Endothelial cell of hepatic sinusoid (primary cell): ENCODE measurements around the gene AMPD2.
"Not testable (repeated sequence)": the region's sequence is repeated elsewhere in the genome, so short reads cannot be mapped to it uniquely, and the experiment has no call there.

Source experiments
- in situ Hi-C: cut with HindIII; loops from 2 replicates; pipeline ENCODE4 v1.10.0; 2017; ENCODE audit warnings: low sequenced_read_pairs

Gene AMPD2

DNA sequence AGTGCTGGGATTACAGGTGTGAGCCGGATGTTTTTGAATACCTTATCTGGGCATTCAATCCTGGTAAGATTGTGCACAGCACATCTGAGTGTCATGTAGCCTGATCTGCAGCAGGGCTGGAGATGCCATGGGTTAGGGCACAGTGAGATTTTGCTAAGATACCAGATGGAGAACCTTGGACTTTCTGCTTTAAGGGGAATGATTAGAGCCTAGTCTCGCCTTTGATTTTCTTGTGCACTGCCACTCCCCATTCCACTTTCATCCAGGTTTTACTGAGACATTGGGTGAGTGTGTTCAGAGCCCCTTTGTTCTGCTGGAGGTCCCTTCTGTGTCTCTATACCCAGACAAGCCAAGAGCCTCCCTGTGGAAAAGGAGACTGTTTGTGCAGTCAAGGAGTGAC, 54.2 kb downstream of the AMPD2 start:
- in situ Hi-C loops: not testable (repeated sequence)

DNA sequence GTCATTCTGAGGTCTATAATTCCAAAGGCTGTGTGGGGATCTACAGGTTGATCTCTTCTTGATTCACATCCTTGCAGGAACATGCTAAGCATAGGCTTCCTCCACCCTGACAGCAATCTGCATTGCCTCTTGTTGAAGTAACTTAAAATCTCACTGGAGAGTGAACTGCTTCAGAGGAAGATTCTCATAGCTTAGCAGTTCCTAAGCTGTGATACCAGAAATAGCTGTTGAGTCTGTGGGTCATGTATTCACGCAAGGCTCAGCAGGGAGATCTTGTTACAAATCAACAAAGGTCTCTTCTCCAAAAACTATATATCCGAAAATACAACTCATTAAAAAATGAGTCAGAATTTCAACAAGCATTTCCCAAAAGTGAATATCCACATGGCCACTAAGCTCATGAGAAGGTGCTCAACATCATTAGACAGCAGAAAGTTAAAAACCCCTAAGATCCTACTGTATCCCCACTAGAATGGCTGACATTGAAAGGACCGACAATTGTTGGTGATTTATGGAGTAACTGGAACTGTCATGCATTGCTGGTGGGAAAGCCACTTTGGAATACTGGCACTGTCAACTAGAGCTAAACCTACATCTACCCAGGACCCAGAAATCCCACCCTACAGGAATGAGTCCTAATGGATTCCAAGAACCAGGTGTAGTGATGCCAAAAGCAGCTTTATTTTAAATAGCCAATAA, 57.2 kb downstream of the AMPD2 start:
- in situ Hi-C loops: not testable (repeated sequence)

DNA sequence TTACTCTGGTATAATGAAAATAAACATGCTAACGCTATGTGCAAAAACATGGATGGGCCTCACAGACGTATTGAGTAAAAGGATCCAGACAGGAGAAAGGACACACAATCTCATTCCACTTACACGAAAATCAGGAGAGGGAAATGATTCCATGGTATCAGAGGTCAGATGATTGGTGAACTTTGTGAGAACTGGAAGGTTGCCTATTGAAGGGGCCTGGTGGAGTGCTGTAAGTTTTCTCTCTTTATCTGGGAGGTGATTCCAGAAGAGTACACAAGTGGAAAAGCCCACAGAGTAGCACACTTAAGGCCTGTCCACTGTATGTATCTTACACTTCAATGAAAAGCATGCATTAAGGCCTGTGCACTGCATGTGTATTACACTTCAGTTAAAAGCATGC, 57.8 kb downstream of the AMPD2 start:
- in situ Hi-C loops: no loop called here

DNA sequence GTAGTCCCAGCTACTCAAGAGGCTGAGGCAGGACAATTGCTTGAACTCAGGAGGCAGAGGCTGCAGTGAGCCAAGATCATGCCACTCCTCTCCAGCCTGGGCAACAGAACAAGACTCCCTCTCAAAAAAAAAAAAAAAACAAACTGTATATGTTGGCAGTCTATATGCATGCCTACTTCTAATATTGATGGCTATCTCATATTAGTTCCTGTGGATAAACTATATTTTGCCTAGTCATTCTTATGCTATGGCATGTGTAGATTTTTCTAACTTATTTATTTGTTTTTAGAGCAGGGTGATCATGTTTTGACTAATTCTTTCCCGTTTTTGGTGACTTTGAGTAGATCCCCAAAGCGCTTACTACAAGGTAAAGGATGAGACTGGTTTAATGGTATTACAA, 59.0 kb downstream of the AMPD2 start:
- in situ Hi-C loops: not testable (repeated sequence)
